K562 (cell line): ENCODE results near the gene SESN2. TPM values are rescaled to one million over a fixed set of nuclear protein-coding genes. Genes with fewer than 3 reads are reported as not detected.

Experiments used
- ATF1 ChIP-seq, 2 experiments: fragments of 450-650 bp in 1 of 2; IDR thresholded peaks; 2 replicates each; pipeline ENCODE4 v1.6.1; 2016; ENCODE audit warnings: missing compliant biosample characterization in 1 of 2, missing genetic modification characterization in 1 of 2
- CBX1 ChIP-seq: sonication (generic); IDR thresholded peaks from 2 replicates; pipeline ENCODE4 v1.6.1; 2016; ENCODE audit warnings: antibody characterized with exemption, low read depth, mild to moderate bottlenecking
- CBX3 ChIP-seq, 2 experiments: IDR thresholded peaks; 1 replicate in 1 of 2; 2 replicates in 1 of 2; pipeline ENCODE4 v1.6.1; 2012; ENCODE audit warnings: inconsistent platforms in 2 of 2, low read length in 2 of 2, borderline replicate concordance in 1 of 2, control low read depth in 1 of 2
- CC2D1A ChIP-seq: fragments of 450-650 bp; IDR thresholded peaks from 2 replicates; pipeline ENCODE4 v1.6.1; 2017; ENCODE audit warnings: mild to moderate bottlenecking
- CTBP1 ChIP-seq: fragments of 450-650 bp; IDR thresholded peaks from 2 replicates; pipeline ENCODE4 v1.6.1; 2016; ENCODE audit warnings: borderline replicate concordance
- E2F6 ChIP-seq, 2 experiments: IDR thresholded peaks; 2 replicates each; pipeline ENCODE4 v1.6.1; 2011; ENCODE audit warnings: borderline replicate concordance in 1 of 2, control low read depth in 1 of 2, low read depth in 1 of 2, low read length in 1 of 2, mild to moderate bottlenecking in 1 of 2, mixed read lengths in 1 of 2, moderate library complexity in 1 of 2; ENCODE audit not compliant: insufficient read depth in 1 of 2, insufficient read length in 1 of 2, poor library complexity in 1 of 2, severe bottlenecking in 1 of 2; ENCODE audit errors: extremely low read depth in 1 of 2
- EP400 ChIP-seq: fragments of 450-650 bp; IDR thresholded peaks from 2 replicates; pipeline ENCODE4 v1.6.1; 2017; ENCODE audit warnings: antibody characterized with exemption, mild to moderate bottlenecking, moderate library complexity
- ESRRB ChIP-seq: fragments of 250-450 bp; sonication (Bioruptor Pico); IDR thresholded peaks from 2 replicates; pipeline ENCODE4 v1.5.0; 2020; ENCODE audit warnings: mild to moderate bottlenecking, moderate library complexity, borderline replicate concordance
- FOS ChIP-seq: IDR thresholded peaks from 3 replicates; pipeline ENCODE4 v1.6.1; 2011; ENCODE audit not compliant: insufficient read length; ENCODE audit errors: extremely low read depth
- KDM5B ChIP-seq: fragments of 200-600 bp; sonication (generic); IDR thresholded peaks from 2 replicates; pipeline ENCODE4 v1.6.1; 2012; ENCODE audit warnings: low read depth, mild to moderate bottlenecking, moderate library complexity, low read length, control low read depth, inconsistent platforms; ENCODE audit not compliant: insufficient replicate concordance
- KLF13 ChIP-seq: fragments of 450-650 bp; IDR thresholded peaks from 2 replicates; pipeline ENCODE4 v1.6.1; 2016; ENCODE audit warnings: missing genetic modification characterization, low read depth, mild to moderate bottlenecking, missing compliant biosample characterization, moderate library complexity, borderline replicate concordance
- NCOA4 ChIP-seq: fragments of 450-650 bp; IDR thresholded peaks from 2 replicates; pipeline ENCODE4 v1.6.1; 2018; ENCODE audit warnings: mild to moderate bottlenecking; ENCODE audit not compliant: partially characterized antibody
- NR2C2 ChIP-seq, 2 experiments: fragments of 200-800 bp in 1 of 2; sonication (Bioruptor generic) in 1 of 2; sonication (generic) in 1 of 2; formaldehyde crosslinking in 1 of 2; IDR thresholded peaks; 2 replicates each; pipeline versions ENCODE4 v1.6.1 to v1.8.0; 2016 to 2022; ENCODE audit warnings: mild to moderate bottlenecking in 1 of 2, missing compliant biosample characterization in 1 of 2, missing genetic modification characterization in 1 of 2, missing genetic modification reagents in 1 of 2
- PHTF2 ChIP-seq: fragments of 250-450 bp; sonication (Bioruptor Pico); IDR thresholded peaks from 2 replicates; pipeline ENCODE4 v1.5.0; 2021; ENCODE audit warnings: mild to moderate bottlenecking
- POLR2H ChIP-seq: IDR thresholded peaks from 2 replicates; pipeline ENCODE4 v1.6.1; 2016; ENCODE audit warnings: missing genetic modification characterization, low read depth, mild to moderate bottlenecking, control low read depth, missing compliant biosample characterization, moderate library complexity
- SMARCE1 ChIP-seq: fragments of 450-650 bp; IDR thresholded peaks from 2 replicates; pipeline ENCODE4 v1.7.1; 2016; ENCODE audit warnings: mild to moderate bottlenecking
- SNRNP70 ChIP-seq: fragments of 200-400 bp; formaldehyde crosslinking; optimal IDR thresholded peaks from 2 replicates; pipeline ENCODE3; 2017; ENCODE audit warnings: low read depth, low read length
- STAG1 ChIP-seq: sonication (generic); formaldehyde crosslinking; IDR thresholded peaks from 2 replicates; pipeline ENCODE4 v1.5.0; 2020; ENCODE audit warnings: missing genetic modification reagents, borderline replicate concordance
- ZBTB8A ChIP-seq: fragments of 450-650 bp; IDR thresholded peaks from 2 replicates; pipeline ENCODE4 v1.6.1; 2018; ENCODE audit warnings: mild to moderate bottlenecking, moderate library complexity; ENCODE audit not compliant: partially characterized antibody
- ZC3H11A ChIP-seq: IDR thresholded peaks from 2 replicates; pipeline ENCODE4 v1.6.1; 2012; ENCODE audit warnings: low read depth, low read length, improper control_type of control experiment
- ZNF277 ChIP-seq: fragments of 250-450 bp; sonication (Bioruptor Pico); IDR thresholded peaks from 2 replicates; pipeline ENCODE4 v1.8.0; 2022; ENCODE audit warnings: inconsistent platforms, mild to moderate bottlenecking, moderate library complexity, borderline replicate concordance
- ZNF408 ChIP-seq: fragments of 250-450 bp; sonication (Bioruptor Pico); IDR thresholded peaks from 2 replicates; pipeline ENCODE4 v1.4.0; 2020; ENCODE audit warnings: low read depth, mild to moderate bottlenecking, moderate library complexity
- ZNF561 ChIP-seq: fragments of 450-650 bp; formaldehyde crosslinking; conservative IDR thresholded peaks from 2 replicates; pipeline ENCODE4 v1.4.0; 2020; ENCODE audit warnings: mild to moderate bottlenecking, moderate library complexity
- ZNF583 ChIP-seq: fragments of 250-450 bp; sonication (Bioruptor Pico); IDR thresholded peaks from 2 replicates; pipeline ENCODE4 v1.4.0; 2020
- ZNF644 ChIP-seq: fragments of 200-800 bp; sonication (Bioruptor generic); IDR thresholded peaks from 2 replicates; pipeline ENCODE4 v1.6.1; 2016; ENCODE audit warnings: low read depth, missing genetic modification characterization, missing compliant biosample characterization
- ZNF696 ChIP-seq: fragments of 250-450 bp; sonication (Bioruptor Pico); conservative IDR thresholded peaks from 2 replicates; pipeline ENCODE4 v1.4.0; 2020; ENCODE audit warnings: mild to moderate bottlenecking, moderate library complexity
- ZNF766 ChIP-seq: fragments of 200-800 bp; sonication (Bioruptor generic); conservative IDR thresholded peaks from 2 replicates; pipeline ENCODE4 v1.6.1; 2016; ENCODE audit warnings: missing genetic modification characterization, missing compliant biosample characterization
- polyA plus RNA-seq, 8 experiments: library from polyadenylated mRNA; depleted of rRNA in 4 of 8; stranded (reverse) in 5 of 8; unstranded in 3 of 8; fragments of >200 nt; fragmentation: Nextera tagmentation in 2 of 8; fragmentation: Illumina TruSeq in 1 of 8; extraction: Ambion mirVana in 2 of 8; extraction: Trizol in 1 of 8; gene quantifications; 2 replicates each; pipeline versions ENCODE4 v1.2.1 to v1.2.3, GENCODE V29; 2011 to 2014; ENCODE audit warnings: inconsistent platforms in 1 of 8, missing spikeins in 1 of 8
- total RNA-seq, 7 experiments: library from RNA; depleted of rRNA in 6 of 7; stranded (reverse); fragments of >200 nt in 6 of 7; fragmentation: Illumina TruSeq in 2 of 7; extraction: Trizol in 2 of 7; gene quantifications; 2 replicates each; pipeline versions ENCODE4 v1.2.1 to v1.2.3, GENCODE V29; 2011 to 2021; ENCODE audit warnings: low replicate concordance in 1 of 7

Gene SESN2
- total and polyA plus RNA-seq, 9 of the 15 experiments (the other 6 are each of a cell fraction or from before 2014, with no cell fraction given), result 3.7 to 71.3 (median 16.8) TPM

- TF ChIP-seq ZNF644 (tag), result no peak
- TF ChIP-seq FOS, result peak; percentile 77
- TF ChIP-seq CTBP1, result peak; percentile 52; the same call in 1 of the 2 replicates
- TF ChIP-seq E2F6 (IDR thresholded peaks at IDR 0.05; ENCODE audit: borderline replicate concordance in 1 of 2, extremely low read depth in 1 of 2, insufficient read depth in 1 of 2, insufficient read length in 1 of 2, low read depth in 1 of 2, low read length in 1 of 2, poor library complexity in 1 of 2, severe bottlenecking in 1 of 2), result peak; percentile 79 to 83
- TF ChIP-seq SNRNP70, result no peak
- TF ChIP-seq ESRRB (CRISPR knock-in tag), result no peak
- peak; percentile 53; the same call in 1 of the 2 replicates for TF ChIP-seq KLF13 (tag)
- TF ChIP-seq ZC3H11A, result no peak
- TF ChIP-seq ZBTB8A, result no peak
- no peak for TF ChIP-seq ZNF696
- no peak for TF ChIP-seq STAG1
- 0 out of 2 replicates have a peak, but pooled peaks have one; percentile 28 for TF ChIP-seq CC2D1A
- TF ChIP-seq CBX1, result no peak
- 0 out of 2 replicates have a peak, but pooled peaks have one; percentile 67 for TF ChIP-seq ZNF766 (CRISPR knock-in tag)
- TF ChIP-seq SMARCE1, result no peak
- TF ChIP-seq POLR2H, result no peak; the same call in 1 of the 2 replicates
- TF ChIP-seq NR2C2 (CRISPR knock-in tag; IDR thresholded peaks at IDR 0.05), result 0 out of 2 replicates have a peak, but pooled peaks have one; percentile 31
- TF ChIP-seq NR2C2 (tag; IDR thresholded peaks at IDR 0.05), result peak; percentile 66
- no peak for TF ChIP-seq ZNF408 (CRISPR knock-in tag)
- TF ChIP-seq ZNF277 (CRISPR knock-in tag), result no peak
- TF ChIP-seq KDM5B, result peak; percentile 87
- no peak for TF ChIP-seq CBX3 (IDR thresholded peaks at IDR 0.05; ENCODE audit: borderline replicate concordance in 1 of 2, low read length in 2 of 2)
- TF ChIP-seq ZNF583 (CRISPR knock-in tag), result 0 out of 2 replicates have a peak, but pooled peaks have one; percentile 21
- TF ChIP-seq ZNF561 (CRISPR knock-in tag), result no peak
- no peak for TF ChIP-seq PHTF2 (CRISPR knock-in tag)
- no peak for TF ChIP-seq NCOA4
- peak; percentile 88 for TF ChIP-seq EP400
- no peak for TF ChIP-seq ATF1 (CRISPR knock-in tag; IDR thresholded peaks at IDR 0.05)
- TF ChIP-seq ATF1 (tag; IDR thresholded peaks at IDR 0.05), result peak; percentile 75
These were observed 26.6 kb upstream of the SESN2 start, which contains the start of gene DNAJC8 (continued) for GRCh38 chr1:28232558-28233263.
